DMS153 (cell line): ENCODE results near the gene INPP5J.
"Not testable (repeated sequence)": the region's sequence is repeated elsewhere in the genome, so short reads cannot be mapped to it uniquely, and the experiment has no call there.

Experiments used
- DNase-seq: peaks from one replicate; lab custom pipeline; 2025; lab: John Stamatoyannopoulos, UW

INPP5J gene

GRCh38 chr22:31148953-31149627 lies 26.3 kb downstream of the INPP5J start:
- DNase-seq = peak; percentile 56

GRCh38 chr22:31150615-31151014 lies 27.8 kb downstream of the INPP5J start:
- DNase-seq = no peak

GRCh38 chr22:31151872-31152271 lies 29.1 kb downstream of the INPP5J start:
- no peak for DNase-seq

GRCh38 chr22:31153357-31153756 lies 30.6 kb downstream of the INPP5J start:
- DNase-seq = no peak

GRCh38 chr22:31154975-31155374 lies 32.2 kb downstream of the INPP5J start:
- no peak for DNase-seq

- no peak for DNase-seq
Observed at GRCh38 chr22:31155422-31155821, 32.7 kb downstream of the INPP5J start.

- DNase-seq = no peak
Observed at GRCh38 chr22:31160328-31160978, 37.7 kb downstream of the INPP5J start.

GRCh38 chr22:31161386-31161785 lies 38.6 kb downstream of the INPP5J start:
- no peak for DNase-seq

- DNase-seq = no peak
Observed at GRCh38 chr22:31162015-31162765, 39.4 kb downstream of the INPP5J start.

GRCh38 chr22:31170971-31171370 lies 48.2 kb downstream of the INPP5J start:
- no peak for DNase-seq

GRCh38 chr22:31171734-31172133 lies 49.0 kb downstream of the INPP5J start:
- not testable (repeated sequence) for DNase-seq

GRCh38 chr22:31173386-31174145 lies 50.8 kb downstream of the INPP5J start:
- DNase-seq = no peak

GRCh38 chr22:31176923-31177322 lies 54.2 kb downstream of the INPP5J start:
- no peak for DNase-seq

- DNase-seq = no peak
Observed at GRCh38 chr22:31177420-31178162, 54.8 kb downstream of the INPP5J start.

GRCh38 chr22:31178859-31179258 lies 56.1 kb downstream of the INPP5J start:
- no peak for DNase-seq

GRCh38 chr22:31179345-31179744 lies 56.6 kb downstream of the INPP5J start:
- peak; percentile 23 for DNase-seq

GRCh38 chr22:31184015-31184414 lies 61.2 kb downstream of the INPP5J start:
- DNase-seq = no peak
